Activated effector memory CD4-positive, alpha-beta T cell treated with anti-CD3 and anti-CD28 coated beads, Interleukin-2, amount 50 U/mL, for 16 hours (primary cell): ENCODE measurements around the gene COL25A1.

ENCODE experiments used
- DNase-seq: peaks from one replicate; pipeline ENCODE4 v3.0.0-alpha.2; 2020

The COL25A1 gene

GRCh38 chr4:108794136-108794535 lies 508.3 kb downstream of the COL25A1 start:
- DNase-seq = no peak

- DNase-seq = no peak
Observed at GRCh38 chr4:108793415-108793814, 509.0 kb downstream of the COL25A1 start.

GRCh38 chr4:108788731-108789130 lies 513.7 kb downstream of the COL25A1 start:
- DNase-seq = no peak

GRCh38 chr4:108787724-108788123 lies 514.7 kb downstream of the COL25A1 start:
- DNase-seq = no peak

- no peak for DNase-seq
Observed at GRCh38 chr4:108787106-108787505, 515.4 kb downstream of the COL25A1 start.

GRCh38 chr4:108786351-108786750 lies 516.1 kb downstream of the COL25A1 start:
- no peak for DNase-seq

GRCh38 chr4:108783665-108784463 lies 518.6 kb downstream of the COL25A1 start:
- no peak for DNase-seq

GRCh38 chr4:108779958-108780357 lies 522.5 kb downstream of the COL25A1 start:
- no peak for DNase-seq

- no peak for DNase-seq
Observed at GRCh38 chr4:108777388-108777787, 525.1 kb downstream of the COL25A1 start.

- no peak for DNase-seq
Observed at GRCh38 chr4:108775921-108776320, 526.5 kb downstream of the COL25A1 start.

- DNase-seq = no peak
Observed at GRCh38 chr4:108774809-108775530, 527.5 kb downstream of the COL25A1 start.

- DNase-seq = no peak
Observed at GRCh38 chr4:108772402-108772801, 530.1 kb downstream of the COL25A1 start.

- no peak for DNase-seq
Observed at GRCh38 chr4:108766058-108766457, 536.4 kb downstream of the COL25A1 start.

- DNase-seq = no peak
Observed at GRCh38 chr4:108763986-108764385, 538.5 kb downstream of the COL25A1 start.

GRCh38 chr4:108763226-108763593 lies 539.2 kb downstream of the COL25A1 start:
- DNase-seq = no peak

- no peak for DNase-seq
Observed at GRCh38 chr4:108762559-108763225, 539.8 kb downstream of the COL25A1 start, which contains the start of gene ETNPPL. TSS of gene ETNPPL (minus strand) at chr4:108763053. CDS start at chr4:108762898, 155 bp downstream.
